Measurements from ENCODE around the gene FAM53B. TPM values are rescaled to one million over a fixed set of nuclear protein-coding genes. Genes with fewer than 3 reads are reported as not detected.

Gene FAM53B
- total RNA-seq, 1 donor, result 13.4 TPM

DNA sequence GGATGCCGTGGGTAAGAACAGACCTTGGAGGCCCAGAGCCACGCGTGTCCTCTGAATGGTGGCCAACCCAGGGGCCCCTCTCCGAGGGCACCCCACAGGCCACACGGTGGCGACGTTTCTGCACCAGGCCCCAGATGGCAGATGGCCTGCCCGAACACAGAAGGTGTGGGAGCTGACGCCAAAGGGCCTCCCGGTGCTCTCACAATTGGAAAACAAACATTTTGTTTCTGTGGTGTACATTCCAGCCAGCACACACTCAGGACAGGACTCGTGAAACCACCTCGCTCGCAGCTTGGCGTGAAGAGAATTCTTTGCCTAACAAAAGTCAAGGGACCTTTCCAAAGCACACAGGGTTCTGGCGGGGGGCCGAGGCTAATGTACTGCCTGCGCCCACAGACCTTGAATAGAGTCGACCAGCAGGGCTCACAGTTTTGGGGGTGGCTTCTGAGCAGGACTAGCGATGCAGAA, 112.1 kb downstream of the FAM53B start:
- TF ChIP-seq, protein P1, sequence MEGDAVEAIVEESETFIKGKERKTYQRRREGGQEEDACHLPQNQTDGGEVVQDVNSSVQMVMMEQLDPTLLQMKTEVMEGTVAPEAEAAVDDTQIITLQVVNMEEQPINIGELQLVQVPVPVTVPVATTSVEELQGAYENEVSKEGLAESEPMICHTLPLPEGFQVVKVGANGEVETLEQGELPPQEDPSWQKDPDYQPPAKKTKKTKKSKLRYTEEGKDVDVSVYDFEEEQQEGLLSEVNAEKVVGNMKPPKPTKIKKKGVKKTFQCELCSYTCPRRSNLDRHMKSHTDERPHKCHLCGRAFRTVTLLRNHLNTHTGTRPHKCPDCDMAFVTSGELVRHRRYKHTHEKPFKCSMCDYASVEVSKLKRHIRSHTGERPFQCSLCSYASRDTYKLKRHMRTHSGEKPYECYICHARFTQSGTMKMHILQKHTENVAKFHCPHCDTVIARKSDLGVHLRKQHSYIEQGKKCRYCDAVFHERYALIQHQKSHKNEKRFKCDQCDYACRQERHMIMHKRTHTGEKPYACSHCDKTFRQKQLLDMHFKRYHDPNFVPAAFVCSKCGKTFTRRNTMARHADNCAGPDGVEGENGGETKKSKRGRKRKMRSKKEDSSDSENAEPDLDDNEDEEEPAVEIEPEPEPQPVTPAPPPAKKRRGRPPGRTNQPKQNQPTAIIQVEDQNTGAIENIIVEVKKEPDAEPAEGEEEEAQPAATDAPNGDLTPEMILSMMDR (IDR thresholded peaks at IDR 0.05; ENCODE audit: insufficient read depth, low read depth, low read length), result peak; percentile 56
- DNase-seq (ENCODE audit: low read depth), result peak; percentile 67
- H3K4me3 ChIP-seq (ENCODE audit: low read depth, low read length), result no peak overlapping the region

DNA sequence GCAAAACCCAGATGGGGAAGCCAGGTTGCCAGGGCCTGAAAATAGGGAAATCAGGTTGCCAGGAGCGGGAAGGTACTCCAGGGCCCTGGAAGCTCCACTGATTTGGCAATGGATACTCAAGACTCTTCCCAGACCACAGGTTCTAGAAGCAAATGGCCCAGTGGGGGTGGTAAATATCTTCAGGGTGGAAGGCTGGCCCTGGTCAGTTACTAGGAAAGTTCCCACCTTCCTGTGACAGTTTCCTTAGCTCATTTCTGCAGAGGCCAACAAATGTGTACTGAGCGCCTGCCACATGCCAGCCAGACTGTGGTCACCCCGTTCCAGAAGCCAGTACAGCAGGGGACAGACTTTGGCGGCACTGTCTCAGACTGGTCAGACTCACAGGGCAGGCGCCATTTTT, 113.6 kb downstream of the FAM53B start:
- DNase-seq (ENCODE audit: low read depth), result no peak
- TF ChIP-seq, protein P1 (IDR thresholded peaks at IDR 0.05; ENCODE audit: insufficient read depth, low read depth, low read length), result no peak
- H3K4me3 ChIP-seq (ENCODE audit: low read depth, low read length), result no peak overlapping the region

DNA sequence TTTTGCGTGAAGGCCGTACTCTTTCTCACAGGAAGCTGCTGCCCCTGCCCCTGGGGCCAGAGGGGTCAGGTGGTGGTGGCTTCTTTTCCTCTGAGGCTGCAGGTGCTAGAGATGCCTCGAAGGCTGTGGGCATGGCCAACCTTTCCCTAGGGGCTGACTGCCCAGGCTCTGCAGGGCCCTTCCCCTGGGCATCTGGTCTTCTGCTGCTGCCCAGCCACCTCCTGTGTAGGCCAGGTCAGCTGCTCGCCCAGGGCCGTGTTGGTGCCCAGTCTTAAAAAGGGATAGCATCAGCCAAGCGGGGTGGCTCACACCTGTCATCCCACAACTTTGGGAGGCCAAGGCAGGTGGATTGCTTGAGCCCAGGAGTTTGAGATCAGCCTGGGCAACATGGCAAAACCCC, 114.3 kb downstream of the FAM53B start:
- TF ChIP-seq, protein P1 (IDR thresholded peaks at IDR 0.05; ENCODE audit: insufficient read depth, low read depth, low read length), result no peak
- DNase-seq (ENCODE audit: low read depth), result no peak
- no peak overlapping the region for H3K4me3 ChIP-seq (ENCODE audit: low read depth, low read length)

- H3K4me3 ChIP-seq (ENCODE audit: low read depth, low read length), result no peak overlapping the region
- TF ChIP-seq, protein P1 (IDR thresholded peaks at IDR 0.05; ENCODE audit: insufficient read depth, low read depth, low read length), result no peak
- no peak for DNase-seq (ENCODE audit: low read depth)
Observed at GRCh38 chr10:124629415-124629814, 114.8 kb downstream of the FAM53B start.

DNA sequence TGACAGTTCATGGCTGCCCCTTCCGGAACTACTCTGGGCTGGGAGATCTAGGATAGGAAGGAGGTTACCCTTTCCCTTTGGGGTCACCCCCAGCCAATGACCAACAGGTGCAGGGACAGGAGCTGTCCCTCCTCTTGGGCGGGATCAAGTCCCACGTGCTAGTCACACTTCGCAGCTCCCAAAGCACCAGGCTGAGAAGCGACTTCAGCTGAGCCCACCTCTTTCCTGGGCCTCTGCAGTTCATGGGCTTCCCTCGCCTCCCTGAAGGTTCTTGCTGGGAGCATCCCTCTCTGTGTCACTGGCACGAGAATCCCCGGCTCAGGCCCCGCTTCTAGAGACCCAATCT, 115.5 kb downstream of the FAM53B start:
- no peak overlapping the region for H3K4me3 ChIP-seq (ENCODE audit: low read depth, low read length)
- no peak for DNase-seq (ENCODE audit: low read depth)
- TF ChIP-seq, protein P1 (IDR thresholded peaks at IDR 0.05; ENCODE audit: insufficient read depth, low read depth, low read length), result no peak

DNA sequence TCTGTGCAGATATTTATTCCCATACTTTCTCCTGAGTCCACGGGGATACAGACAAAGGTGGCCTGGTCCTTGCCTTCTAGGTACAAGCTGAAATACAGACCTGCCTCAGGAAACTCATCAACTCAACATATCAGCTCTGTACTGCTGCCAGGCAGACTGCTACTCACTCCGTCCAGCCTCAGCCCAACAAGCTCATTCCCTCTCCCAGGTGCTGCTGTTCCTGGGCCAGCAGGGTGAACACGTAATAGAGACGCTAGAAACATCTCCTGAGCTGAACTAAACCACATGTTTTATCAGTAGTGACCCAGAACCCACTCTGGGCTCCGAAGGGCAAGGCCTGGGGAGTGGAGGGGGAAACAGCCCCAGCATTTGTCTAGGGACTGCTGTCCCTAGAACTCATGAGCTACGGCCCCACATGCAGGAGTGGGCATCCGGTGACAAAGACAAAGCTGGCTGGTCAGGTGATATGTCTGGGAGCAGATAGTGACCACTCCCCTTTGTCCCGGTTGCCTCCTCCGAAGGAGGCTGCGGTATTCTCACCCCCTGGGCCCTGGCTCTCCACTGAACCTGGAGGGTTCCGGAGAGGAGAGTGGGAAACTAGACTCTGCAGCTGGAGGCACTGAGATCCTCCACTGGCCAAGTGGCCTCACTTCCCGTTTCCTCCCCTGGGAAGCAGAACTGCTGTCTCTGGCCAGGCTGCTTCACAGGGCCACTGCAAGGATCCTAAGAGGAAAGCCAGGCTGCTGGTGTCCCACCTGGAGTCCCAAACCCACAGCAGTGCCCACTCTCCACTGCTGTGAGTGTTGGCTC, 116.1 kb downstream of the FAM53B start:
- no peak for DNase-seq (ENCODE audit: low read depth)
- H3K4me3 ChIP-seq (ENCODE audit: low read depth, low read length), result no peak overlapping the region

More for the DNA sequence above, 116.1 kb downstream of the FAM53B start:
- TF ChIP-seq, protein P1 (IDR thresholded peaks at IDR 0.05; ENCODE audit: insufficient read depth, low read depth, low read length), result no peak
